T-cell (primary cell): ENCODE measurements around the gene MYH13. TPM values are rescaled to one million over a fixed set of nuclear protein-coding genes. Genes with fewer than 3 reads are reported as not detected.

Experiments used
- ATAC-seq, 4 experiments: fragments of 200-7000 bp in 3 of 4; fragments of 150-1000 bp in 1 of 4; cut with Tn5 transposase; replicated peaks in 1 of 4; 1 replicate in 3 of 4; 2 replicates in 1 of 4; pipeline ENCODE4 v1.10.0; 2021; ENCODE audit warnings: moderate library complexity in 3 of 4, mild to moderate bottlenecking in 2 of 4, moderate number of reproducible peaks in 1 of 4
- CTCF ChIA-PET, 2 donors: fragments of 300-600 bp; sonication (Branson Sonifier 250); formaldehyde crosslinking; loops; one replicate each; lab custom pipeline; 2022; ENCODE audit warnings: antibody characterized with exemption in 2 of 2; lab: Charles Lee
- POLR2A ChIA-PET, 2 donors: fragments of 300-600 bp; sonication (Branson Sonifier 250); formaldehyde crosslinking; loops; one replicate each; lab custom pipeline; 2022; ENCODE audit warnings: antibody characterized with exemption in 2 of 2; lab: Charles Lee
- DNase-seq, 35 experiments: peaks; one replicate each; pipeline versions ENCODE4 v3.0.0 to v3.0.0-alpha.2; 2013 to 2023
- H3K27ac ChIP-seq: one replicate; pipeline ENCODE4 v1.5.1; 2013; ENCODE audit warnings: low read length
- H3K27me3 ChIP-seq, 2 experiments: replicated peaks in 1 of 2; 1 replicate in 1 of 2; 2 replicates in 1 of 2; pipeline versions ENCODE4 v1.6.1 to v1.7.0; 2013; ENCODE audit warnings: low read length in 1 of 2, mixed read lengths in 1 of 2; ENCODE audit not compliant: control insufficient read depth in 2 of 2, insufficient read depth in 2 of 2; ENCODE audit errors: extremely low read depth in 1 of 2
- H3K36me3 ChIP-seq, 2 donors: 1 replicate in 1 of 2; 2 replicates in 1 of 2; pipeline versions ENCODE4 v1.6.1 to v1.7.0; 2013; ENCODE audit warnings: low read length in 1 of 2; ENCODE audit not compliant: control insufficient read depth in 2 of 2, insufficient read depth in 1 of 2; ENCODE audit errors: extremely low read depth in 1 of 2
- H3K4me1 ChIP-seq, 2 experiments: 1 replicate in 1 of 2; 2 replicates in 1 of 2; pipeline versions ENCODE4 v1.6.1 to v1.7.0; 2013; ENCODE audit warnings: low read length in 2 of 2, mixed read lengths in 1 of 2; ENCODE audit not compliant: insufficient read depth in 2 of 2, control insufficient read depth in 1 of 2; ENCODE audit errors: extremely low read depth in 1 of 2
- H3K4me3 ChIP-seq, 2 donors: 1 replicate in 1 of 2; 2 replicates in 1 of 2; pipeline versions ENCODE4 v1.5.1 to v1.7.0; 2013; ENCODE audit warnings: mild to moderate bottlenecking in 2 of 2, low read length in 1 of 2, moderate library complexity in 1 of 2; ENCODE audit not compliant: control insufficient read depth in 1 of 2; ENCODE audit errors: extremely low read depth in 1 of 2
- H3K9me3 ChIP-seq: 2 replicates; pipeline ENCODE4 v1.7.0; 2013
- H3K27ac Mint-ChIP-seq, 2 donors: one replicate each; pipeline ENCODE4 v1.8.0; 2020 to 2021; ENCODE audit warnings: mild to moderate bottlenecking in 2 of 2, mixed read lengths in 2 of 2
- H3K27me3 Mint-ChIP-seq, 2 donors: one replicate each; pipeline ENCODE4 v1.8.0; 2021 to 2022; ENCODE audit warnings: mixed read lengths in 2 of 2
- H3K36me3 Mint-ChIP-seq: one replicate; pipeline ENCODE4 v1.8.0; 2021; ENCODE audit warnings: mixed read lengths
- H3K4me1 Mint-ChIP-seq, 3 donors: one replicate each; pipeline ENCODE4 v1.8.0; 2020 to 2022; ENCODE audit warnings: mixed read lengths in 3 of 3, mild to moderate bottlenecking in 1 of 3
- H3K4me3 Mint-ChIP-seq, 3 donors: one replicate each; pipeline ENCODE4 v1.8.0; 2020 to 2022; ENCODE audit warnings: mild to moderate bottlenecking in 3 of 3, mixed read lengths in 3 of 3, moderate library complexity in 3 of 3
- H3K9me3 Mint-ChIP-seq, 3 donors: one replicate each; pipeline ENCODE4 v1.8.0; 2020 to 2022; ENCODE audit warnings: mixed read lengths in 3 of 3
- WGBS: methylation state at CpG from one replicate; pipeline ENCODE4 v1.1.5; 2013; ENCODE audit warnings: missing lambda C conversion rate; ENCODE audit not compliant: insufficient coverage; 5-methylcytosine and 5-hydroxymethylcytosine counted together
- total RNA-seq, 35 experiments: library from RNA in 6 of 35; stranded (reverse) in 6 of 35; fragments of 120-200 nt in 1 of 35; gene quantifications; one replicate each; pipeline versions ENCODE4 v1.2.1 to v1.2.4 and lab custom pipeline; 2013 to 2026

MYH13 gene
- total RNA-seq, 5 donors from 2014 or later (not counting 1 experiment from before 2014, with no cell fraction given), result not detected

DNA sequence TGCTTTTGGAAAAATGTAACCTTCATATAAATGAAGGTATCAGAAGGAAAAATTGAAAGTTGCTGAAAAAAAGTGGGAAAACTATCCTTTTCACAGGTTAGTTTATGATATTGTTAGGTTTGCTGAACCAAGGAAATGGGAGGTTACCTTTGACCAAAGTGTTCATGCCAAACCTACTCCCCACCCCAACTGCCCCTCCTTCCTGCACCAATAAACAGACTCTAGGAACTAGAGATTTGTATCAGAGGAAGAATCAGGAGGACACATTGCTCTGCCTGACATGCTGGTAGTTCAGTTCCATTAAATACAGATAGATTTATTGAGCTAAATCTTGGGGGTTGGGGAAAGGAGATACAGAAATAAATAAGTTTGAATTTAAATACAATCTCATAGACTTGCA lies 30.8 kb upstream of the MYH13 start:
- Mint-ChIP-seq H3K36me3 (no peaks in the 10 kb centered on the region), H3K27me3 (peaks cover 1 to 12% of the 10 kb centered on the region in 2 donors), H3K9me3 (no peaks in the 10 kb centered on the region), H3K27ac (no peak overlapping the region), H3K4me1 (no peaks in the 10 kb centered on the region), H3K4me3 (no peak overlapping the region)
- ChIA-PET POLR2A (no interaction called here), CTCF (interaction anchor here in 1 of 2 donors (0.7 kb wide), 1 partner anchor 148 kb away, joined by 3 read pairs; no protein-coding TSS in a partner anchor)
- ATAC-seq (no peak), DNase-seq (no peak)
- H3K36me3 ChIP-seq, result no peaks in the 10 kb centered on the region
- peaks cover 0 to 5% of the 10 kb centered on the region in 2 experiments for H3K27me3 ChIP-seq
- no peak overlapping the region for H3K4me3 ChIP-seq
- no peaks in the 10 kb centered on the region for H3K4me1 ChIP-seq
- H3K27ac ChIP-seq, result no peak overlapping the region
- no peaks in the 10 kb centered on the region for H3K9me3 ChIP-seq

DNA sequence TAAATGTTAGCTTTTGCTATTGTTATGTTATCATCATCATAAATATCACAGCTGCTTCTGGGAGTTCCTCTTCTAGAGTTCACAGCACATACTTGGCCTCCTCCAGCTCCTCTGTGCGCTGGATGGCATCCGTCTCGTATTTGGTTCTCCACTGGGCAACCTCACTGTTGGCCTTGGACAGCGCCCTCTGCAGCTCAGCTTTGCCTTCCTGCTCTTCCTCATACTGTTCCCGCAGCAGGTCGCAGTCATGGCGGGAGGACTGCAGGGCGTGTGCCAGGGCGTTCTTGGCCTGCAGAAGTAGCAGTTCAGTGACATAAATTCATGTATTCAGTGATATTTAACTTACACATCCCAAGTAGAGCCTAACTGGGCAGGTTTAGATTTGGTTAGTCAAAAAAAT lies 25.5 kb upstream of the MYH13 start:
- ATAC-seq (no peak), DNase-seq (no peak)
- H3K27me3 ChIP-seq, result peaks cover 3 to 8% of the 10 kb centered on the region in 2 experiments
- Mint-ChIP-seq H3K4me3 (no peak overlapping the region), H3K4me1 (no peaks in the 10 kb centered on the region), H3K36me3 (no peaks in the 10 kb centered on the region), H3K27me3 (peaks cover 3 to 25% of the 10 kb centered on the region in 2 donors), H3K27ac (no peak overlapping the region), H3K9me3 (no peaks in the 10 kb centered on the region)
- H3K4me3 ChIP-seq, result no peak overlapping the region
- CTCF ChIA-PET, result no interaction called here
- no peaks in the 10 kb centered on the region for H3K4me1 ChIP-seq
- no peak overlapping the region for H3K27ac ChIP-seq
- POLR2A ChIA-PET, result no interaction called here
- no peaks in the 10 kb centered on the region for H3K9me3 ChIP-seq
- WGBS, result 80% methylated on average over 5 of the region's 9 CpGs
- no peaks in the 10 kb centered on the region for H3K36me3 ChIP-seq

DNA sequence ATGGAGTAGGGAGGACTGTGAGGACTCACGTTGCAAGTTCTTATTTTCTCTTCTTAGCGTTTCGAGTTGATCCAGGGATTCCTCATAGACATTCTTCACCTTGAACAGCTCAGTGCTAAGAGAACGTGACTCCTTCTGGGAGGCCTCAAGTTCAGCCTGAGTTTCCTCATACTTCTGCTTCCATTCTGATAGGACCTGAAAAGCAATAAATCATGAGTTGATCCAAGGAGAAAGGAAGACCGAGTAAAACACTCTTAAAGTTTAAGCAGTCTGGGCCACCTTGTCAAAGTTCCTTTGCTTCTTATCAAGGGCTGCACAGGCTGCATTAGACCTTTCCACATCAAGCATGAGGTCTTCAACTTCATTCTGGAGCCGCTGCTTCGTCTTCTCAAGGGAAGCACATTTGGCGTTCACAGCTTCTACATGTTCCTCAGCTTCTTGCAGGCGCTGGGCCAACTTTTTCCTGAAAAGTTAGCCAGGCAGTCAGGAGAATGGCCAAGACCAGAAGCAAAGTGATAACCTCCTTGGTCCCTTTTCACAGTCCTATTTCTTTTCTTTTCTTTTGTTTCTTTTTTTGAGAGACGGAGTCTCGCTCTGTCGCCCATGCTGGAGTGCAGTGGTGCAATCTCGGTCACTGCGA lies 23.8 kb upstream of the MYH13 start:
- H3K27ac ChIP-seq, result no peak overlapping the region
- H3K36me3 Mint-ChIP-seq, result no peaks in the 10 kb centered on the region
- H3K9me3 Mint-ChIP-seq, result no peaks in the 10 kb centered on the region
- H3K4me1 Mint-ChIP-seq, result no peaks in the 10 kb centered on the region
- peaks cover 5 to 8% of the 10 kb centered on the region in 2 experiments for H3K27me3 ChIP-seq
- POLR2A ChIA-PET, result no interaction called here
- no peak overlapping the region for H3K27ac Mint-ChIP-seq
- no peaks in the 10 kb centered on the region for H3K36me3 ChIP-seq
- H3K4me3 ChIP-seq, result no peak overlapping the region
- ATAC-seq (no peak), DNase-seq (no peak)
- H3K9me3 ChIP-seq, result no peaks in the 10 kb centered on the region
- 50% methylated on average over 10 of the region's 14 CpGs for WGBS
- H3K4me1 ChIP-seq, result no peaks in the 10 kb centered on the region
- CTCF ChIA-PET, result no interaction called here
- peaks cover 12 to 24% of the 10 kb centered on the region in 2 donors for H3K27me3 Mint-ChIP-seq
- H3K4me3 Mint-ChIP-seq, result no peak overlapping the region

DNA sequence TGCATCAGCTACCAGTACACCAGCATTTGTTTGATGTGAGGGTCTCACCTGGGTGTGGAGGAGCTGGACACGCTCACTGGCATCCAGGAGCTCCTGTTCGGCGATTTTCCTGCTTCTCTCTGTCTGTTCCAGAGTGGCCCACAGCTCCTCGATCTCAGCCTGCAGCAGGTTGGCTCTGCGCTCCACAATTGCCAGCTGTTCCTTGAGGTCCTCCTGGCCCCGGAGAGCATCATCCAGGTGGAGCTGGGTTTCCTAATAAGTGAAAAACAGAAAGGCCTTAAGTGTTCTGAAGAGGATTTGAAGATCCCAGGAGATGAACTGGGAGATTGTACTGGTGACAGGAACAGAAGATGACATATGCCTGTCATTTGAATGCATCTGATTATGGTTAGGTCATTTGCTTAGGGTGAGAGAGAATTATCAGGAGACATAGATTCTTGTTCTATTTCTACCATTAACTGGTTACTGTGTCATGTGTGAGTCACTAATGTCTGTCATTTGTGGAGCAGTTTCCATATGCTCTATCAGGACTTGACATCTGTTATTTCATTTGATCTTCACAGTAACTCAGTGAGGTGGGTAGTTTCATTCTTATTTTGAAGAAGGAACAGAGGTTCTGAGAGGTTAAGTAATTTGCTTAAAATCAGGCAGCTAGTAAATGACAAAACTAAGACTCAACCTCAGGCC lies 21.5 kb upstream of the MYH13 start:
- Mint-ChIP-seq H3K27me3 (peaks cover 16 to 19% of the 10 kb centered on the region in 2 donors), H3K27ac (no peak overlapping the region), H3K4me1 (no peaks in the 10 kb centered on the region), H3K4me3 (no peak overlapping the region), H3K36me3 (no peaks in the 10 kb centered on the region), H3K9me3 (no peaks in the 10 kb centered on the region)
- H3K27ac ChIP-seq, result no peak overlapping the region
- CTCF ChIA-PET, result no interaction called here
- ATAC-seq (no peak), DNase-seq (no peak)
- POLR2A ChIA-PET, result no interaction called here
- 60% methylated on average over 1 of the region's 6 CpGs for WGBS
- no peaks in the 10 kb centered on the region for H3K4me1 ChIP-seq
- H3K36me3 ChIP-seq, result no peaks in the 10 kb centered on the region
- H3K4me3 ChIP-seq, result no peak overlapping the region
- H3K27me3 ChIP-seq, result peaks cover 5 to 9% of the 10 kb centered on the region in 2 experiments
- H3K9me3 ChIP-seq, result no peaks in the 10 kb centered on the region

DNA sequence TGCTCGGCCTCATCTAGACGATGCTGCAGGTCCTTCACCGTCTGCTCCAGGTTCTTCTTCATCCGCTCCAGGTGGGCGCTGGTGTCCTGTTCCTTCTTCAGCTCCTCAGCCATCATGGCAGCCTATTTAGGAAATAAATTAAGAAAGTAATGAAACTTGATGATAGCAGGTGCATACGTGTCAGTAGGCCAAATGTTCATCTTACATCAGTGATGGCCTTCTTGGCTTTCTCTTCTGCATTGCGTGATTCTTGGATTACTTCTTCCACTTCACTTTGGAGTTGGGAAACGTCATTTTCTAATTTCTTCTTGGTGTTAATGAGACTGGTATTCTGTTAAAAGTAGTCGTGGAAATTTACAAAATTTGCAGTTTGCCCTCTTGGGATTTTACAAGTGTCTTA lies 20.1 kb upstream of the MYH13 start:
- CTCF ChIA-PET, result no interaction called here
- POLR2A ChIA-PET, result no interaction called here
- H3K9me3 ChIP-seq, result no peaks in the 10 kb centered on the region
- no peak overlapping the region for H3K27ac ChIP-seq
- H3K36me3 ChIP-seq, result no peaks in the 10 kb centered on the region
- peaks cover 5 to 9% of the 10 kb centered on the region in 2 experiments for H3K27me3 ChIP-seq
- no peaks in the 10 kb centered on the region for H3K36me3 Mint-ChIP-seq
- DNase-seq (no peak), ATAC-seq (no peak)
- 100% methylated on average over 1 of the region's 9 CpGs for WGBS
- no peak overlapping the region for H3K4me3 Mint-ChIP-seq
- no peak overlapping the region for H3K4me3 ChIP-seq
- H3K4me1 ChIP-seq, result no peaks in the 10 kb centered on the region
- no peak overlapping the region for H3K27ac Mint-ChIP-seq
- no peaks in the 10 kb centered on the region for H3K4me1 Mint-ChIP-seq
- H3K27me3 Mint-ChIP-seq, result peaks cover 19 to 21% of the 10 kb centered on the region in 2 donors
- H3K9me3 Mint-ChIP-seq, result no peaks in the 10 kb centered on the region

DNA sequence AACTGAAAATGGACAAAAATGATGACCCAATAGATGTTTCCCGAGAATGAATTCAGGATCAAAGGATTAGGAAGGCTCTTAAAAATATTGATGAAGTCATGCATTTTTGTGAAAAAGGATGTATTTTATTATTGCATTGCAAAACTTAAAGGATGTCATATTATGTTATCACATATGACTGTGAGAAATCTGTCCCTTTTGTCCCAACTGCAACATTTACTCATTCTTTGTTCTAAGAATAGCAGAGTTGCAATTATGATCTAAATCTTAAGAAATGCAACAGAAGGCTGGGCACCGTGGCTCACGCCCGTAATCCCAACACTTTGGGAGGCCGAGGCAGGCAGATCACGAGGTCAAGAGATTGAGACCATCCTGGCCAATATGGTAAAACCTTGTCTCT lies 13.1 kb upstream of the MYH13 start:
- POLR2A ChIA-PET, result no interaction called here
- no peak overlapping the region for H3K27ac Mint-ChIP-seq
- H3K4me3 ChIP-seq, result no peak overlapping the region
- peaks cover 5 to 6% of the 10 kb centered on the region in 2 donors for H3K27me3 Mint-ChIP-seq
- H3K9me3 Mint-ChIP-seq, result no peaks in the 10 kb centered on the region
- CTCF ChIA-PET, result no interaction called here
- DNase-seq (no peak), ATAC-seq (no peak)
- H3K4me3 Mint-ChIP-seq, result no peak overlapping the region
- H3K9me3 ChIP-seq, result no peaks in the 10 kb centered on the region
- no peaks in the 10 kb centered on the region for H3K36me3 ChIP-seq
- no peaks in the 10 kb centered on the region for H3K4me1 Mint-ChIP-seq
- H3K36me3 Mint-ChIP-seq, result no peaks in the 10 kb centered on the region
- H3K27ac ChIP-seq, result no peak overlapping the region
- 92% methylated on average over 6 of the region's 6 CpGs for WGBS
- H3K4me1 ChIP-seq, result no peaks in the 10 kb centered on the region
- peaks cover 0 to 5% of the 10 kb centered on the region in 2 experiments for H3K27me3 ChIP-seq
